ENCODE data around the gene SLC22A3.
A peak's percentile ranks its signal among the peaks of the same experiment; 100 is the strongest.
"Not testable (repeated sequence)": the region's sequence is repeated elsewhere in the genome, so short reads cannot be mapped to it uniquely, and the experiment has no call there.

Gene SLC22A3

DNA sequence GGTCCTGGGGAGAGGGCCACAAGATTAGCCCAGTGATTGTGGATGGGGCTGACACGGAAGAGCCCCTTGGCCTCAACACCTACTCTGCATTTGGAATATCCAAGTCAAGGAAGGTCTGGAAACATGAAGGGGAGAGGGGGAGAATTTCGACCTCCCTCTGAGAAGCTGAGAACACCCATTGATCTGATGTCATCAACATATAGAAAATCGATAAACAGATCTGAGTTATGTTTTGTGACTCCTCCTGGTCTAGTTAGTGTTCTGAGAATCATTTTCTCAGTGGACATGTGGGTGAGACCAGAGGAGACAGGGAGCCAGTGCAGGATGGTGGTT, 108.0 kb downstream of the SLC22A3 start:
- TF ChIP-seq, protein P1, sequence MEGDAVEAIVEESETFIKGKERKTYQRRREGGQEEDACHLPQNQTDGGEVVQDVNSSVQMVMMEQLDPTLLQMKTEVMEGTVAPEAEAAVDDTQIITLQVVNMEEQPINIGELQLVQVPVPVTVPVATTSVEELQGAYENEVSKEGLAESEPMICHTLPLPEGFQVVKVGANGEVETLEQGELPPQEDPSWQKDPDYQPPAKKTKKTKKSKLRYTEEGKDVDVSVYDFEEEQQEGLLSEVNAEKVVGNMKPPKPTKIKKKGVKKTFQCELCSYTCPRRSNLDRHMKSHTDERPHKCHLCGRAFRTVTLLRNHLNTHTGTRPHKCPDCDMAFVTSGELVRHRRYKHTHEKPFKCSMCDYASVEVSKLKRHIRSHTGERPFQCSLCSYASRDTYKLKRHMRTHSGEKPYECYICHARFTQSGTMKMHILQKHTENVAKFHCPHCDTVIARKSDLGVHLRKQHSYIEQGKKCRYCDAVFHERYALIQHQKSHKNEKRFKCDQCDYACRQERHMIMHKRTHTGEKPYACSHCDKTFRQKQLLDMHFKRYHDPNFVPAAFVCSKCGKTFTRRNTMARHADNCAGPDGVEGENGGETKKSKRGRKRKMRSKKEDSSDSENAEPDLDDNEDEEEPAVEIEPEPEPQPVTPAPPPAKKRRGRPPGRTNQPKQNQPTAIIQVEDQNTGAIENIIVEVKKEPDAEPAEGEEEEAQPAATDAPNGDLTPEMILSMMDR (IDR thresholded peaks at IDR 0.05; ENCODE audit: control extremely low read depth, extremely low read depth, low read depth, missing control alignments) = no peak
- no peak for DNase-seq (ENCODE audit: extremely low spot score)
- POLR2A ChIA-PET = no interaction called here
- CTCF ChIA-PET = interaction anchor here (1.0 to 3.6 kb wide), 15 partner anchors 8 to 1203 kb away, joined by 3 to 49 read pairs (median 8); no protein-coding TSS in a partner anchor

DNA sequence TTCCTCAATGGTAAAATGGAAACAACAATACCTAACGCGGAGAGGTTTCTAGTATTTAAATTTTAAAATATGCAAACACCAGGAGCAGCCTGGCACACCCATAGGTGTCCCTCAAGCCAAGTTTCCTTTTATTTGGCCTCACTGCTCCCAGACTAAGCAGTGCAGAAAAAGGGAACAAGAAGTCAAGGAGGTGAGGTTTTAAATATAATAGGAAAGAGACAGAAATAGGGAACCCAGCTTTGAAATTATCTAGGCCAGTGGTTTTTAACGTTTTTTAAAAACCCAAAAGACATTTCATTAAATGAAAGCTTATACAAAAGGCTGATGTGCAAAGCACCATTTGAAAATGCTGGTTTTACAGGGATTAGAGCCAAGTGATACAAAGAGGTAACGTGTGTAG, 109.6 kb downstream of the SLC22A3 start:
- POLR2A ChIA-PET = no interaction called here
- TF ChIP-seq, protein P1 (IDR thresholded peaks at IDR 0.05; ENCODE audit: control extremely low read depth, extremely low read depth, low read depth, missing control alignments) = no peak
- CTCF ChIA-PET = interaction anchor here (3.6 kb wide), 1 partner anchor 320 kb away, joined by 49 read pairs; no protein-coding TSS in a partner anchor
- DNase-seq (ENCODE audit: extremely low spot score) = no peak

DNA sequence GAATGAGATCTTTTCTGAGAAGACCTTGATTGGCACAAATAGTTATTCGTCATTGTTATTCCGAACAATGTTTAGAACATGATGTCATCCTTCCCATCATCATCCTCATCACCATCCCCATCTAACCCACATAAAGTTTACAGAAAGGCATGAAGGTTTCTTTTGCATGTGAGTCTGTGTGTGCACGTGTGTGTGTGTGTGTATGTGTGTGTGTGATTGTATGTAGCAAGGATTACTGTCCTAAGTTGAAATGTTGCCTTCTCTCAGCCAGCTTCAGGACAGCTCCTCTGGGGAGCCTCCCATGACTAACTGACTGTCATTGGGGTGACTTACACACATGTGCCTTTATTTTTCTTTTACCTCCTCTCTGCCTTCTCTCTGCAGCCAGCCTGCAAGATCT, 113.5 kb downstream of the SLC22A3 start:
- TF ChIP-seq, protein P1 (IDR thresholded peaks at IDR 0.05; ENCODE audit: control extremely low read depth, extremely low read depth, low read depth, missing control alignments) = no peak
- POLR2A ChIA-PET = no interaction called here
- CTCF ChIA-PET = no interaction called here
- no peak for DNase-seq (ENCODE audit: extremely low spot score)

DNA sequence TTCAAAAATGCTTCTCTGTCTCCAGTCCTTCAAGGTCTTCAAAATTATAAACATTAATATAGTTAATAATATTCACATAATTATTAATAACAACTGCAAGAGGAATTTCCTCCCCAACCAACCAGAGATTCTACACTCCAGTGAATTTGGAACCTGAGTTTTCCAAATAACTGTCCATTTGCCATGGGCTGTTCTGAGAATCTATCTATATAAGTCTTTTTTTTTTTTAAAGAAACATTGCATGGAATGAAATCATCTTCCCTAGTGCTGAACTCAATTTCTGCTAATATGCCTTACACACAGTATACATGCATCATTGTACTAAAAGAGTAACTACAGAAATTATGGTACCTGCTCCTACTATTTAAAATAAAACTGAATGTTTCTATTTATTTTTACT, 113.9 kb downstream of the SLC22A3 start:
- TF ChIP-seq, protein P1 (IDR thresholded peaks at IDR 0.05; ENCODE audit: control extremely low read depth, extremely low read depth, low read depth, missing control alignments) = no peak
- ChIA-PET CTCF (no interaction called here), POLR2A (no interaction called here)
- no peak for DNase-seq (ENCODE audit: extremely low spot score)

DNA sequence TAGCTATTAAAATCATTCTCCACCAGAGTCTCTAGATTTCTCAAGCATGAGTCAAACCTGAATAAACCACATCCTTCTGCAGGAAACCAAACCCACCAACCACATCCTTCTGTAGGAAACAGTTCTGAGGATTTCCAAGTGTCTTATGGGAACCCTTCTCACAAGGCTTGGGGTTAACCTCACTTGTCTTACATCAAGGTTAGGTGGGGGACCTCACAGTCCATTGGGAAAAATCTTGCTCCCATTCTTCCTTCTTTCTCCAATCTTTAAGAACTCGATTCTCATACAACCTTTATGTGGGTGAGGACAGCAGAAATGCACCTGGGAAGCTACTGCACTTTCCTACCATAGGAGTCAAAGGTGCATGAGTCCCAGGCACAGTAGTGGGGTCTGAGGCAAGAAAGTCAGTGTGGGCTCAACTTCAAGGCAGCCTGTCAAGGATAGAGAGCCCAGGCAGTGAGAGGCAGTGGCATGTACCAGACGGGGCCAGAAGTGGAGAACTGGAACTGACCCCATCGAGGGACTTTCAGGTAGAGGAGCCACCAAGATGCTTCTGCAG, 114.5 kb downstream of the SLC22A3 start:
- ChIA-PET POLR2A (no interaction called here), CTCF (no interaction called here)
- TF ChIP-seq, protein P1 (IDR thresholded peaks at IDR 0.05; ENCODE audit: control extremely low read depth, extremely low read depth, low read depth, missing control alignments) = no peak
- peak; percentile 33 for DNase-seq (ENCODE audit: extremely low spot score)

DNA sequence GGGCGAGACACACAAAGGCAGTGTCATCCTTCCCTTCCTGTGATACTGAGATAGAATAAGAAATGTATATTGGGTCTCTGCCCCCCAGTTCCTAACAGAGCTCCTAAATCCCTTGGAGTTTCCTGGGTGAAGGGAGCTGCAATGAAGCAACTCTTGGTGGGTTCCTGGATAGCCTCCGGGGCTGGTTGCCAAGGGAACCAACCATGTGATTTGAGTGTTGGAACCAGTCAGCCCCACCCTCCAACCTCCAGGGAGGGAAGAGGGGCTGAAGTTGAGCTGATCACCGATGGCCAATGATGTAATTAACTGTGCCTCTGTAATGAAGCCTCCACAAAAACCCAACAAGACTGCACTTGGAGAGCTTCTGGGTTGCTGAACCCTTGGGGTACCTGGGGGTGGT, 116.6 kb downstream of the SLC22A3 start:
- CTCF ChIA-PET = interaction anchor here (1.0 to 2.0 kb wide), 5 partner anchors 9 to 327 kb away, joined by 3 to 15 read pairs (median 4); no protein-coding TSS in a partner anchor
- no peak for DNase-seq (ENCODE audit: extremely low spot score)
- POLR2A ChIA-PET = no interaction called here

DNA sequence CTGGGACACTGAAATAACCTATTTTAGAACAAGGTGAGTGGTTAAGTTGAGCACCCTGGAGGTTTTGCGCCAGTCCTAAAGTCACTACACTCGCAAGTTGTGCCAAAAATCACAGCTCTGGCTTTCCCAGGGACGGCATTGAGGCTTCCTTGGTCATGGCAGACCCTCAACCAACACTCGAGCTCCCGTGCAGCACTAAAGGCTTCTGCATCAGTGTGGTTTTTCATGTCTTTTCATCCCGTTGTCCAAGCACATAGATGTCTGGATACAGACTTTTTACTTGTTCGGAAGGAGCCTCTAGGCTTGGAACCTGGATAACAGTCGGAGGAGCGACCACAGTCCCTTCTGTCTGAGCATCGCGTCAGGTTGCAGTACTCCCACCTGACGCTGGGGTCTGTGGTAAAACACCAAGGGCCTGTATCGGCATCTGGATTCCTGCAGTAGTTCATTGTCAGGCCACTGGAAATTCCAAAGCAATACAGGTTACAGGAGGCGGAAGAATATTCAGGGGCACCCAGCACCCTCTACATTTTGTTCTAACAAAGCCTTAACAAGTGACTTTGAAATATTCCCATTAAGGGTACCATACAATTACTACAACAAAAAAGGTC, 119.2 kb downstream of the SLC22A3 start:
- CTCF ChIA-PET; POLR2A ChIA-PET; DNase-seq (ENCODE audit: extremely low spot score): not testable (repeated sequence)

More for the DNA sequence above, 116.6 kb downstream of the SLC22A3 start:
- TF ChIP-seq, protein P1 (IDR thresholded peaks at IDR 0.05; ENCODE audit: control extremely low read depth, extremely low read depth, low read depth, missing control alignments) = no peak

Data from GM10248 (cell line).